ENCODE results near the gene ADPRHL1.

ADPRHL1 gene

GRCh38 chr13:113417008-113417751 is 36.1 kb downstream of the ADPRHL1 start:
- DNase-seq (ENCODE audit: low spot score) = no peak

- no peak for DNase-seq (ENCODE audit: low spot score)
Measured at GRCh38 chr13:113415825-113416224, 37.5 kb downstream of the ADPRHL1 start.

GRCh38 chr13:113415032-113415431 is 38.3 kb downstream of the ADPRHL1 start:
- no peak for DNase-seq (ENCODE audit: low spot score)

GRCh38 chr13:113414335-113414734 is 39.0 kb downstream of the ADPRHL1 start:
- DNase-seq (ENCODE audit: low spot score) = no peak

GRCh38 chr13:113413898-113414282 is 39.4 kb downstream of the ADPRHL1 start:
- DNase-seq (ENCODE audit: low spot score) = no peak

- DNase-seq (ENCODE audit: low spot score) = no peak
Measured at GRCh38 chr13:113413178-113413897, 40.0 kb downstream of the ADPRHL1 start.

- DNase-seq (ENCODE audit: low spot score) = no peak
Measured at GRCh38 chr13:113412440-113412839, 40.8 kb downstream of the ADPRHL1 start.

GRCh38 chr13:113411216-113412023 is 41.9 kb downstream of the ADPRHL1 start:
- no peak for DNase-seq (ENCODE audit: low spot score)

- DNase-seq (ENCODE audit: low spot score) = no peak
Measured at GRCh38 chr13:113410472-113411201, 42.7 kb downstream of the ADPRHL1 start.

GRCh38 chr13:113408562-113408961 is 44.7 kb downstream of the ADPRHL1 start:
- DNase-seq (ENCODE audit: low spot score) = no peak

GRCh38 chr13:113407531-113408393 is 45.5 kb downstream of the ADPRHL1 start:
- no peak for DNase-seq (ENCODE audit: low spot score)

- DNase-seq (ENCODE audit: low spot score) = no peak
Measured at GRCh38 chr13:113407103-113407530, 46.2 kb downstream of the ADPRHL1 start.

- DNase-seq (ENCODE audit: low spot score) = no peak
Measured at GRCh38 chr13:113406321-113407102, 46.8 kb downstream of the ADPRHL1 start.

- DNase-seq (ENCODE audit: low spot score) = no peak
Measured at GRCh38 chr13:113405481-113406300, 47.6 kb downstream of the ADPRHL1 start.

- DNase-seq (ENCODE audit: low spot score) = no peak
Measured at GRCh38 chr13:113404723-113405471, 48.4 kb downstream of the ADPRHL1 start.

- no peak for DNase-seq (ENCODE audit: low spot score)
Measured at GRCh38 chr13:113404366-113404722, 48.9 kb downstream of the ADPRHL1 start.

GRCh38 chr13:113403255-113404104 is 49.8 kb downstream of the ADPRHL1 start:
- no peak for DNase-seq (ENCODE audit: low spot score)
